ENCODE results near the gene RELL2.
A peak's percentile ranks its signal among the peaks of the same experiment; 100 is the strongest.

Gene RELL2

GRCh38 chr5:141657404-141657803 lies 20.6 kb downstream of the RELL2 start:
- no peak overlapping the region for H3K4me3 ChIP-seq (replicated peaks; ENCODE audit: low read depth, low read length)
- no peaks in the 10 kb centered on the region for H3K36me3 ChIP-seq (ENCODE audit: control insufficient read depth, insufficient read depth, low read length)
- no peak for DNase-seq (ENCODE audit: extremely low read depth, insufficient read length)
- no peak for TF ChIP-seq CTCF (IDR thresholded peaks at IDR 0.05; ENCODE audit: insufficient read depth, low read length, poor library complexity, severe bottlenecking)
- H3K27me3 ChIP-seq (replicated peaks; ENCODE audit: control insufficient read depth, insufficient read depth, low read length): no peaks in the 10 kb centered on the region; the same call in 1 of the 2 replicates

GRCh38 chr5:141657937-141658545 lies 21.2 kb downstream of the RELL2 start:
- peak; percentile 41 for DNase-seq (ENCODE audit: extremely low read depth, insufficient read length)

GRCh38 chr5:141662028-141662427 lies 25.2 kb downstream of the RELL2 start:
- no peaks in the 10 kb centered on the region for H3K36me3 ChIP-seq (ENCODE audit: control insufficient read depth, insufficient read depth, low read length)
- H3K27me3 ChIP-seq (replicated peaks; ENCODE audit: control insufficient read depth, insufficient read depth, low read length): no peaks in the 10 kb centered on the region; the same call in 1 of the 2 replicates
- H3K4me3 ChIP-seq (replicated peaks; ENCODE audit: low read depth, low read length): no peak overlapping the region
- DNase-seq (ENCODE audit: extremely low read depth, insufficient read length): no peak
- no peak for TF ChIP-seq CTCF (IDR thresholded peaks at IDR 0.05; ENCODE audit: insufficient read depth, low read length, poor library complexity, severe bottlenecking)

More at GRCh38 chr5:141657937-141658545, 21.2 kb downstream of the RELL2 start:
- TF ChIP-seq CTCF (IDR thresholded peaks at IDR 0.05; ENCODE audit: insufficient read depth, low read length, poor library complexity, severe bottlenecking): no peak
- H3K36me3 ChIP-seq (ENCODE audit: control insufficient read depth, insufficient read depth, low read length): no peaks in the 10 kb centered on the region
- H3K27me3 ChIP-seq (replicated peaks; ENCODE audit: control insufficient read depth, insufficient read depth, low read length): no peaks in the 10 kb centered on the region; the same call in 1 of the 2 replicates
- no peak overlapping the region for H3K4me3 ChIP-seq (replicated peaks; ENCODE audit: low read depth, low read length)

GRCh38 chr5:141663506-141663905 lies 26.7 kb downstream of the RELL2 start:
- no peaks in the 10 kb centered on the region; the same call in 1 of the 2 replicates for H3K27me3 ChIP-seq (replicated peaks; ENCODE audit: control insufficient read depth, insufficient read depth, low read length)
- no peak for DNase-seq (ENCODE audit: extremely low read depth, insufficient read length)
- no peak overlapping the region for H3K4me3 ChIP-seq (replicated peaks; ENCODE audit: low read depth, low read length)
- TF ChIP-seq CTCF (IDR thresholded peaks at IDR 0.05; ENCODE audit: insufficient read depth, low read length, poor library complexity, severe bottlenecking): no peak
- H3K36me3 ChIP-seq (ENCODE audit: control insufficient read depth, insufficient read depth, low read length): no peaks in the 10 kb centered on the region

- peak; percentile 50 for DNase-seq (ENCODE audit: extremely low read depth, insufficient read length)
- Histone ChIP-seq H3K27me3 (replicated peaks; ENCODE audit: control insufficient read depth, insufficient read depth, low read length) (no peaks in the 10 kb centered on the region; the same call in 1 of the 2 replicates), H3K4me3 (replicated peaks; ENCODE audit: low read depth, low read length) (no peak overlapping the region), H3K36me3 (ENCODE audit: control insufficient read depth, insufficient read depth, low read length) (no peaks in the 10 kb centered on the region)
- peak; percentile 96 for TF ChIP-seq CTCF (IDR thresholded peaks at IDR 0.05; ENCODE audit: insufficient read depth, low read length, poor library complexity, severe bottlenecking)
These were observed 28.1 kb downstream of the RELL2 start for GRCh38 chr5:141664733-141665461.
